Measurements from ENCODE around the gene MPPED2.

The MPPED2 gene

DNA sequence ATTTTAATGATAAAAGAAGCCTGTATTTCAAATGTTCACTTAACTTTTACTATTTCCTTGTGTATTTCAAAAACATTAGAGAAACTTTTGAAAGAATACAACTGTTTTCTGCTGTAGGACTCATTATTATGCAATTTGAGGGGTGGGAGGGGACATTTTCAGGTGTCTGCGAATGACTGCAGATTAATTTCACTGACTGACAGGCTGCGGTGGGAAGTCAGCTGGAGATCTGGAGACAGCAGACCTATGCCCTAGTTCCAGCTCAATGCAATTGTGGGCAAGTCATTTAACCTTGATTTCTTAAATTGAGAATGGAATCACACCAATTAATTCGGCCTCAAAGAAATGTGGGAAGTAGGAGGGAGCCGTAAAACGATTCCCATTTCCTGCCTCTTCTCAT, 134.5 kb downstream of the MPPED2 start:
- DNase-seq (ENCODE audit: low read depth) = no peak

DNA sequence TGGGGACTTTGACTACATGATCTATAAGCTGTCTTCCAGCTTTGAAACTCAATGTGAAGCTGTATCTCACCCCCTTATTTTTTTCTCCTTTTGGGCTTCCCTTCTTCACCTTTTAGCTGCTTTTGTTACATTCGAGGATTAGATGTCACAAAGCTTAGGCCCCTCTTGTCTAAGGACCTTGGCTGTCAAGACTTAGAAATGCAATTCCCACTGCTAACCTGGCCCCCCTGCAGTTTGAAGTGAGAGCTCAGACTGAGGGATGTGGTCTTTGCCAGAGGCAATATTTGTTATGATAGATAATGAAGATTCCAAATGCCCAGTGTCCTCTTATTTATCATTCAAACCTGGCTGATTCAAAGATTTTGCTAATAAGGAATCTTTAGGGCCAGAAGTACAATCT, 135.0 kb downstream of the MPPED2 start:
- DNase-seq (ENCODE audit: low read depth) = no peak

DNA sequence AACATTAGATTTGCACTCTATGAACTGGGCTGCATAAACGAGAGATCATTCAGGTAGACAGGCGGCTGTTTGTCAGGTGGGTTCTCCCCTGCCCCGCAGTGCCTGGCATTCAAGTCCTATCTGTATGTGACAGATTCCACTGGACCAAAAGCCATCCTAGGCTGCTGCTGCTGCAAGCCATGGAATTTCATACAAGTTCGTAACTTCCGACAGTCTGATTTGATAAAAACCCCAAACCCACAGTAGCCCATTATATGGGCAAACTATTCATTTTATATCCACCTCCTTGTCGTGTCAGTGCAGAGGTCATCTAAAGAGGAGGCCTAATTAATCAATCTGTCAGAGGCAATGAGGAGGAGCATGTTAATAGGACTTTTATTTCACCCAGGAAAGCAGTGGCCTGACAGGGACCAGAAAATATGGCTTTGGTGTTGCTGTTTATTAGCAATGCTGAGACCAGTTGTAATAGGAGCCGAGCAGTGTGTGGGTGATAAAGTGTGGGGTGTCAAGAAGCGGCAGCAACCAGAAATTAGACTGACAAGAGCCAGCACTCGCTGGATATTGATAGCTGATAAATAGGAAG, 139.0 kb downstream of the MPPED2 start:
- no peak for DNase-seq (ENCODE audit: low read depth)

DNA sequence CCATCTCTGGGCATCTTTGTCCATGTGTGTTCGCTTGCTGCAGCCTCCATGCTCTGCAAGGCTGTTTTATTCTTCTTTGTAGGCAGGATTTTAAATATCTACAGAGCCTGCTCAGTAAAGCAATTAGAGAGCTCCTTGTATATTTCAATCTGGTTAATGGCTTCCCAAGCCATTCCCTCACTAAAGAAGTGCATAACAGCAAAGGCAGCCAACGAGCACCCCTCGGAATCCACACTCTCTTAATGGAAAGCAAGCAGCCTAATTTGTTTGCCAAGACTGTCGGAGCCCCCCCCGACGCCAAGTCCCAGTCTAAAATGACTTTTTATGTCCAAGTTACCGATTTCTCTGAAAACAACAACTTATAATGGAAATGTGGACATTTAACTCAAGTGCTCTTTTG, 139.6 kb downstream of the MPPED2 start:
- DNase-seq (ENCODE audit: low read depth) = no peak

DNA sequence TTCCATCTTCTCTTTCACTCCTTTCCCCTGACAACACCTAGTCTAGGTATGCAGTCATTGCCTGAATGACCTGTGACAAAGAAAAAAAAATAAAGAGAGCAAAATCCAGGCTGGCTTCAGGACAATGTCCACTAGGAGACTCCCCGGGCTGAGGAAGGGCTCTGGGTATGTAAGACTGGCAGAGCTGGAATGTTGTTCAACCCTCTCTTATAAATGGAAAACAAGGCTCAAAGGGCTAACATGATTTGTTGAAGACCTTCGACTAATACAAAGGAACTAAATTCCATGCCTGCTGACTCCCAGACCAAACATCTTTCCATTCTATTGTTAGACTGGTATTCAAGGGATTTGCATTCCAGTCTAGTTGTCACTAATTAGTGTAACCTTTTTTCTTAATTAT, 141.1 kb downstream of the MPPED2 start:
- no peak for DNase-seq (ENCODE audit: low read depth)

DNA sequence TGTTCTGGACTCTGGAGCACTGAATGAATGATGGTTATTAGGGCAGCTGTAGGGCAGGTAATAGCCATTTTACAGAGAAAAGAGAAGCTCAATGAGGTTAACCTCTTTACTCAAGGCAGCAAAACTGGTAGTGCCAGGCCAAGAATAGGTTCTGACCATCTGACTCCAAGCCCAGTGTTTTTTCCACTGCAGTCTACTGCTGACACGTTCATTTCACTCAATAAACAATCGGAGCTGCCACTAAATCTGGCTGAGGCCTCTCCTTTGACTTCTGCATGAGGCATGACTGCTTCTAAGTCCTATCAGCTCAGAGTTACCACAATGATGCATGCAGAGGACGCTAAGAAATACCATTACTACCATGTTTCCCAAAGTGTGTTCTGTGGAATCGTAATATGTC, 145.6 kb downstream of the MPPED2 start:
- DNase-seq (ENCODE audit: low read depth) = no peak

DNA sequence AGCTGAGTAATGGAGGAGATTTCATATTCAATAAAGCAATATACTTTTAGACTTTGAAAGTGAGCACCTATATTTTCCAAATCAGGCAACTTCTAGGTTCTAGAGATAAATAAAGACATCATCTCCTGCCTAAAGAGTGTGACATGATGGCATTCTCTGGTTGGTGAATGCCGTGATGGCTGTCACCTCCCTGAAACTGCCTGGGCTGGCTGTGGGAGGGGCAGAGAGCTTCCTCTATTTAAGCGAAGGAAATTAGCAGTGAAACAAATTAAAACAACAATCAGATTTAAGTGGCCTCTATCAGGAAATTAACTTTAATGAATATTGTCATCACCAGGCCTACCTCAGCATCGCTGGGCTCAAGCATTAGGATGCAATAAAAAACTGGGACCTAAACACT, 149.4 kb downstream of the MPPED2 start:
- DNase-seq (ENCODE audit: low read depth) = no peak

DNA sequence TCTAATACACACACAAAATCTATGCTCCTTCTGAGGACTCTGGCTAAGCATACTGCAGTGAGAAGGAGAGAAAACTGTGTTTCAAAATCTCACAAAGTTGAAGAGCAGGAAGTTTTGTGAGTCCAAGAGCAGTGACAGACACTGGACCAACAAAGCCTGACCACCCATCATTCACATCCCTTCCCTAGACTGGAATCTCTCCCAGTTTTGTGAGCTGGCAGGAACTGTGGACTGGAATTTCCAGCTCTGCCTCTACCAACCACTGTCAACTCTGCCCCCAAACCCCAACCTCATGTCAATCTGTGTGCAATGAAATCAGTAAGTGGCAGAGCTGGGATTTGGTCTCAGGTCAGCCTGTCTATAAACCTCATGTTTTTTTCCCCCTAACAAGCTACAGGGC, 150.7 kb downstream of the MPPED2 start:
- DNase-seq (ENCODE audit: low read depth) = no peak

DNA sequence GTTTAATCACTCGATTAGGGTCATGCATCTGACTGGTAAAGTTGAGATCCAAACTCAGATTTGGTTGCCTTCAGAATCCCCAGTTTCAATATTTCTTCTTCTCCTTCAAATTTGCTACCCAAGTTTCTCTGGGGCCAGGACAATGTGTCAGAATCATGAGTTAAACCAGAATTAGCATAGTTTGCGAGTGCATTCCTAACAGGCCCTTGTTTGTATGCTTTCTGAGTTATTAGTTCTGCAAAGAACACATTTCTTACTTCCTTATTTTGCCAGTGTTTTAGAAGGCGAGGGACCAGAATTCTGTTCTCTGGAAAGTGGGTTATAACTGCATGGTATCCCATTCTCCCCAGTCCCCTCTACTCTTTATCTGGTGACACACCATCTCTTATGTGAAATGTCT, 151.3 kb downstream of the MPPED2 start:
- DNase-seq (ENCODE audit: low read depth) = no peak

DNA sequence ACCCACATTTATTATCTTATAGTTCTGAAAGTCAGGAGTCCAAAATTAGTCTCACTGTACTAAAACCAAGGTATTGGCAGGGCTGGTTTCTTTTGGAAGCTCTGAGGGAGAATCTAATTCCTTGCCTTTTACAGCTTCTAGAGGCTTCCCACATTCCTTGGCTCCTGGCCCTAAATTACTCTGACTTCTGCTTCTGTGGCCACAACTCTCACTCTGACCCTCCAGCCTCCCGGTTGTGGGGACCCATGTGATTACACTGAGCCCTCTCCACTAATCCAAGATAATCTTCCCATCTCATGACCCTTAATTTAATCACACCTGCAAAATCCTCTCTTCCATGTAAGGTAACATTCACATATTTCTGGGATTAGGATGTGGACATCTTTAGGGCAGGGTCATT, 152.3 kb downstream of the MPPED2 start:
- DNase-seq (ENCODE audit: low read depth) = no peak

DNA sequence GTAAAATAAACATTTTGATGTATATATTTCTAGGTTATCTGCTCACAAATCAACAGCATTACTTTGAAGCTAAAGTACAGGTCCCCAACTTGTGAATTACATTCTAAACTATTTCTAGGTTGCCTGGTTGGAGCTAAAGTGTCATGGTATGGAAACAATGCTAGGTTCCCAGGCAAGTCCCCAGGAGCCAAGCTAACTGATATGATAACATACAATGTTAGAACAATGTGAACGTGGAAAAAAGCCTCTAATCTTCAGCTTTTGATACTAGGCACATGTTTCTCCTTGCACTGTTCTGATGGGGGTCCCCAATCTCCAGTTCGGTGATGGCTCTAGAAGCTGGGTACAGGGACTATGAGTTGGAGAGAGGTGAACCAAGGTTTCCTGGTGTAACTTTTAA, 153.4 kb downstream of the MPPED2 start:
- no peak for DNase-seq (ENCODE audit: low read depth)

DNA sequence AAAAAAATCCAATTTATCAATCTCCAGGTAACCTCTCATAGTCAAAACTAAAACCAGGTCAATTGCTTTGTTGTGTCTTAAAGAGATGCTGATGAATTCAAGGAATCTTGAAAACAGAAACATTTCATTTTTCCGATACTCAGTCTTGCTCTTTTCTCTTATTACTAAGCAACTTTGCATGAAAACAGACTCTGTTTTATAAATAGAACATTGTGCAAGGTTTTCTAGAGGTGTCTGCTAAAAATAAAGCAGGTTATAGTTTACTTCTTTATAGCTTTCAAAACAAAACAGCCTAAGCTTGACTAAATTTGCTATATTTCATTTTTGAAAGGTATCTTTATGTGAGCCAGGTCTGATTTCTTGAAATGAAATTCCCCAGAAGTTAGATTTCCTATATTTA, 154.0 kb downstream of the MPPED2 start:
- DNase-seq (ENCODE audit: low read depth) = no peak

DNA sequence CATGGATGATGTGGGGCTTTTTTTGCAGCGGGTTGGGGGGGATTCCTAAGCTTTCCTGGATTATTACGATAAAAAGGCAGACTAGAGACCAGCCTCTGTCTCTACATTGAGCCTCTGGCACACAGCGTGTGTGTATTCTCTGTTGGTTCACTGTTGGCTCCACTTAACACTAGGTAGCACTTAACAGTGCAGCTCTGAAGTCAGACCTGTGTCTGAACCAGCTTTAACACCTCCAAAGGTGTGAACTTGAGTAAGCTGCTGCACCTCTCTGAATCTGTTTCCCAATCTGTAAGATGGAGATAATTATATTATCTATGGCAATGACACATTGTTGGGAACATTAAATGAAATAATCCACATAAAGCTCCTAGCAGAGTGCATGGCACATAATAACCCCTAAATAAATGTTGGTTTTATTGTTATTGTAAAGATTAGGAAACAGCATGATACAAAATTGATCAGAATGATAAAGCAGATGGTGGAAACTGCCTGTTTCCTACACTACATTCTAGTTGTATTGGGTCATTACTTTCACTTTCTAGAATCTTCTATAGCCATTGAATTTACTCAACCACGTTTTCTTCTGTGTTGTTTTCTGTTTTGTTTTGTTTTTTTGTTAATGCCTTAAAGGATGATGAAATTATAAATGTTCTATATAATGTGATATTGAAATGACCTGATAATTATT, 154.9 kb downstream of the MPPED2 start:
- no peak for DNase-seq (ENCODE audit: low read depth)

DNA sequence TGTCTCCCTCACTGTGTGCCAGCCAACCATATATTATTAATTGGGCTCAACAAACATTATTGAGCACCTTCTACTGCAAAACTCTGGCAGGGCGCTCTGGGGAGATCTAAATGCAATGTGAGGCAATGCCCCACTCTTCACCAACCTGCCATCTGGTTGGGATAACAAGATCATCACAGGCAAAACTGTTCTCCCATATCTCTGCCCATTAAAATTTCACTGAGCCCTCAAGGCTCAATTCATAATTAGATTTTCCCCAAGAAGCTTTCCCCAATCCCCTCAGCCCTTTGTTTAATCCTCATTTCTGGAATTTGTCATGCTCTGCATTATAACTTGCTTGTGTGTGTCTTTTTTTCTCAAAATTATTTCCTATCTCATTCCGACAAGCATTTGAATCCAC, 156.6 kb downstream of the MPPED2 start:
- DNase-seq (ENCODE audit: low read depth) = no peak

DNA sequence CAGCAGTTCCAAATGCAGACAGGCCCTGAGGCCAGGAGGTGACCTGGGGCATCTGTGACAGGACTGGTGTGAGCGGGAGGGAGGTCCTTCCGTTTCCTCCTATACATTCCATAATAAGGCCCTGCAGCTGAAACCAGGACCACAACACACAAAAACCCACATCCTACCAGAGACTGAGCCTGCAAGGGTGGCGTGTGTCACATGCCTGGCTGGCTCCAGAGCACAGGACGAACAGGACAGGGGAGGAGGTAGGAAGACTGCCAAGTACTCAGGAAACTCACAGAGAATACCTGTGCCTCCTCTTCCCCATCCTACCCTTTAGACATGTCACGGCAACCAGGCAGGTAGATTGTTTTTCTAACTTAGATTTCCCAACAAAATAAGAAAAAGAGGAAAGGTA, 159.4 kb downstream of the MPPED2 start:
- no peak for DNase-seq (ENCODE audit: low read depth)

DNA sequence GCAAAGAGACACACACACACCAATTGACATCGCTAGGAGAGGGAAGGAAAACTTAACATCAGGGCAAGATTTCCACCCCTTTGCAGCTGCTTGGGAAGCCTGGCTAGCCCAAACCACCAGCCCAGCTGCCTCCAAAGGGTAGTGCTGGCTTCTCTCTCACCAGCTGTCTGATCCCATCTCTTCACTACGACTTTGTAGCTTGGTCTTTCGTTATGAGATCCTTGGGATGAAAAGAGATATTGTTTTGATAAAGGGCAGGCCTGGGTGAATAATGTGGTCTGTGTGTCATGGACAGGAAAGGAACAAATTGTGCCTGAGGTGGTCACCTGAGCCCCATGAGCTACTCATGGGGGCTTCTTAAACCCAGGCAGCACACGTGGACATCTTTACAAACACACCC, 161.3 kb downstream of the MPPED2 start:
- DNase-seq (ENCODE audit: low read depth) = no peak

DNA sequence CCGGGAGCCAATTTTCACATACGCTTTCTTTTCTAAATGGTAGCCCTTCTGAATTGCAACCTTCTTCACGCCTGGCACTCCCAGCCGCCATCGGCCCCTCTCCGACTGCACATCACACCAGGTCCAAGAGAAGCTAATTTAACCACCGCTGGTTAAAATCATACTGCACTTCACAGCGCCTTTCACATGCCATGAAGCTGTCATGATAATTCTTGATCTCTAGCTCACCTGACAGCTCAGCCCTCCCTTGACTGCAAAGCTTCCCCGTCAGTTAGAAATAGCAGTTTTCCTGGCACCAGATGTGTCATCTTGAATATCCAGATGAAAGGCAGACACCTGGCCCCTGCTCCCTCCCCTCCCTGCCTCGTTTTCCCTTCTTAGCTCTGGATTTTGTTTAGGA, 161.8 kb downstream of the MPPED2 start:
- DNase-seq (ENCODE audit: low read depth) = no peak

DNA sequence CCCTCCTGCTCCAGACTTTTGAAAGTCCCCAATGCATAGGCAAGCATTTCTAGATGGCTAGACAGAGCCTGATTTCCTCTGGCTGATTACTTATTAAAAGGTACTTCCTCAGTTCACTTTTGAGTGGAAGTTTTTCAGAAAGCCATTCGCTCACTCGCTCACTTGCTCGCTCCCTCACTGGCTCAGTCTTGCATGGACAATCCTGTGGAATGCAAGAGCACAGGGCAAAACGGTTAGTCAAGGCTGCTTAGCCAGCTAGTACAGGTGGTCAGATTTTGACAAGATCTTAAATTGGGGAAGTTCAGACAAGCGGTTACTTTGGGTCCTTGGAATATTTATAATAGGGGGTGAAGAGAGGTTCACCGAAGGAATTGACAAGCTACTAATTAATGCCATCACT, 162.3 kb downstream of the MPPED2 start:
- DNase-seq (ENCODE audit: low read depth) = no peak

DNA sequence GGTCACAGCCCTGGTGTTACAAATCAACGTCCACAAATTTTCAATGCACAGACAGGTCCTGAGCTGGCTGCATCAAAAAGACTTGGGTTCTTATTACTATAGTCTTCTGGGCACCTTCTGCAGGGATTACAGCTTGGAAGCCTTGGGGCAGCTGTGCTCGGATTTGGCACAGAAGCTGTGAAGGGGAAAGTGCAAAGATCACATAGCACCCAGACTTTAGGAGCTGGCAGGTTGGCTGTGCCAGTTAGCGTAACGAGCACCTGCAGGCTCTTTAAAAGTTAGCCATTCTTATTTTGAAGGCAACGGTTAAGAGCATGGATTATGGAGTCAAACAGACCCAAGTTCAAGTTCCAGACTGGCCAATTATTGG, 162.9 kb downstream of the MPPED2 start:
- DNase-seq (ENCODE audit: low read depth) = no peak

DNA sequence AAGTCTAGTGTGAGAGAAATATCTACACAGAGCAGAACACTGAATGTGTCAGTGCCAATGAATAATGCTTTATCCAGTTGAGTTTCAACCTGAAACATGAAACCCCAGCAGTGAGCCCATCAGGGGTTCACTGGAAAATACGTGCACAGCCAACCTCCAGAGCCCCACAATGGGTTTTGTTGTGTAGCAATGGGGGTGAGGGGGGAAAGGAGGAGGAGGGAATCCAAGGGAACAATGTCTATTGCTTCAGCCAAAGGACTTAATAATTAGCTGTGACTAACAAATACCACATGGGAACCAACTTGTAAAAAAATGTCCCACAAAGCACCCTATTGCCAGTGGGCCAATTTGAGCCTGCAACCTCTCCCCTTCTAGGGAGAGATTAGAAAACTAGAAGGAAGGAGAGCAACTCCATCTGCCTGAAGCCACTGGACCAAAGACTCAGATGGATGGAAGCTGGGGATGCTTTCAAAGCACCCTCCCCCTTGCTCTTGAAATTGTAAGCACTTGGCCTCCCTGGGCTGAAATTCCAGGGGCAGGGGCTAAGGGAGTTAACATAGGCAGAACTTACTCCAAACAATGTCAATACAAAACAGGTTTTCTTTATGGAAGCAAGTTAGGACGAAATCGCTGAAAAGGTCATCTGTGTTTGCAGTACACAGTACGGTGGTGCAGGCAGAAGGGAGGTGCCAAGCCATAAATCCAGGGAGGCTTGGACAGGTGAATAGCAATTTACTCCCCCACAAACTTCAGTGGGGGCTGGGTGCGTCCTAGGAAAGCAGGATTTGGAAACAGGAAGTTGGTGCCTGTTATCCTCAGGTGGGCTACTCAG, 163.5 kb downstream of the MPPED2 start:
- no peak for DNase-seq (ENCODE audit: low read depth)

DNA sequence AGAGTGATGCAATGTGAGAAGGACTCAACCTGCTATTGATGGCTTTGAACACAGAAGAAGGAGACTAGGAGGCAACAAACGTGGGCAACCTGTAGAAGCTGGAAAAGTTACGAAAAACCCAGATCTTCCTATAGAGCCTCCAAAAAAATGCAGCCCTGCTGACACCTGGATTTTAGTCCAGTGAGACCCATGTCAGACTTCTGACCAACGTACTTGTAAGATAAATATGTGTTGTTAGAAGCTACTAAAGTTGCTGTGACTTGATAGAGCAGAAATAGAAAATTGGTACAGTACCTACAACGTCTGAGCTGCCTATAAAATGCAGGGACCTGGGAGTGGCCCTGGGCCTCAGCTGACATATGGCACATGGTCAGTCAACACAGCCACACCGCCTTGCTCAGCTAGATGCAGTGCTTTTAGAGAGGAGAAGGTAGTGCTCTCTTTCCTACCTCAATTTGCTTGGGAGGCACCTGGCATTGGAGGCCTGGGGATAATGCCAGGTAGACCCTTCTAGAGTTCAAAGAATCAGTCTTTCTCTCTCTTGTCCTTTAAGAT, 165.8 kb downstream of the MPPED2 start:
- no peak for DNase-seq (ENCODE audit: low read depth)

DNA sequence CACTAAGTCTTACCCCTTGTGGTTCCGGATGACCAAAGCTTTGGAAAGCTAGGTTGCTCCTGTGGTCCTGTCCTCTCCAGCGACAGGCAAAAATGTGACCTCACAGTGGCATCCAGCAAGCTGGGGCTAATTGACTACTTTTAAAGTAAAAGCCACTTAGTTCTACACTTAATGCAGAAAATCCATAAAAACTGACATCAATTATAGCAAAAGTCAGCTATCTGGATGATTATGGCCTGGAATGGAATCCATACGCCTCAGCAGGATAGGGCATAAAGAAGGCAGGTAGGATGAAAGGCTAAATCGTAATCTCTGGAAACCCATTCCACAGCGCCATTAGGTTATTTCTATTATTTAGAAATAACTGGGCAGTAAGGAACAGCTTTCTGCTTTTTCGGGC, 171.3 kb downstream of the MPPED2 start:
- no peak for DNase-seq (ENCODE audit: low read depth)

DNA sequence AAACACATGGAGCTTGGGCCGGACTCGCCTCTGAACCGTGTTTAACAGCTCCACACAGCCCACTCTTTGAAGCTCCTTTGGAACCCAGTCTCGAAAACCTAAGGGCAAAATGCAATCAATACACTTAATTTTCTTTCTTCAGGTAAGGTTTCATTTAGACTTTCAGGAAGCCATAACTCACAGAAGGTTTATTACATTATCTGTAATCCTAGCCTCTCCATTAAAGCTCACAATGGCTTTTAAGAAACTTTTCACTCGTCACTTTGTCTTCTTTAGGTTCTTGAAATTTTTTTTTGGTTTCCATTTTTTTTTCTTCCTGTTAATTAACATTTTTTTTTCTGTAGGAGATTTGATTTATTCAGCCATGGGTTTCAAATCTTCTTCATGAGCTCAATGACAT, 171.9 kb downstream of the MPPED2 start:
- DNase-seq (ENCODE audit: low read depth) = no peak
